Measurements from ENCODE around the gene NMNAT3. TPM values are rescaled to one million over a fixed set of nuclear protein-coding genes. Genes with fewer than 3 reads are reported as not detected.

Gene NMNAT3
- total RNA-seq, 1 donor: 1.8 TPM

DNA sequence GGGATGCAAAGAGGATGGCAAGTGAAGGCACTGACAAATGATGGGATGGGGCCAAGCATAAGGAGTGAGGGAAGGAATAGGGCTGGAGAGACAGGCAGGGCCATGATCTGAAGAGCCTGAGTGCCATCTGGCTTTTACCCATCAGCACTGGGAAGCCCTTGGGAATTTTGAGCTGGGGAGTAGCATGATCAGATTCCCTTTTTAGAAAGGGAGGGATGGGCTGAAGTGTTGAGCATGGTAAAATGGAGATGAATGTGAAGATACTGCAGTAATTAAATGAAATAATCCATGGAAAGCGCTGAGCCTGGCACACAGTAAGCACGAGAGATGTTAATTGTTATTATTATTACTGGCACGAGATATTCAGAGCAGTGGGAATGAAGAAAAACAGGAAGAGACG is 148.1 kb downstream of the NMNAT3 start:
- no peak for DNase-seq (ENCODE audit: low read depth)
- TF ChIP-seq, protein P1, sequence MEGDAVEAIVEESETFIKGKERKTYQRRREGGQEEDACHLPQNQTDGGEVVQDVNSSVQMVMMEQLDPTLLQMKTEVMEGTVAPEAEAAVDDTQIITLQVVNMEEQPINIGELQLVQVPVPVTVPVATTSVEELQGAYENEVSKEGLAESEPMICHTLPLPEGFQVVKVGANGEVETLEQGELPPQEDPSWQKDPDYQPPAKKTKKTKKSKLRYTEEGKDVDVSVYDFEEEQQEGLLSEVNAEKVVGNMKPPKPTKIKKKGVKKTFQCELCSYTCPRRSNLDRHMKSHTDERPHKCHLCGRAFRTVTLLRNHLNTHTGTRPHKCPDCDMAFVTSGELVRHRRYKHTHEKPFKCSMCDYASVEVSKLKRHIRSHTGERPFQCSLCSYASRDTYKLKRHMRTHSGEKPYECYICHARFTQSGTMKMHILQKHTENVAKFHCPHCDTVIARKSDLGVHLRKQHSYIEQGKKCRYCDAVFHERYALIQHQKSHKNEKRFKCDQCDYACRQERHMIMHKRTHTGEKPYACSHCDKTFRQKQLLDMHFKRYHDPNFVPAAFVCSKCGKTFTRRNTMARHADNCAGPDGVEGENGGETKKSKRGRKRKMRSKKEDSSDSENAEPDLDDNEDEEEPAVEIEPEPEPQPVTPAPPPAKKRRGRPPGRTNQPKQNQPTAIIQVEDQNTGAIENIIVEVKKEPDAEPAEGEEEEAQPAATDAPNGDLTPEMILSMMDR (IDR thresholded peaks at IDR 0.05; ENCODE audit: insufficient read depth, low read length): no peak
- no peak overlapping the region for H3K4me3 ChIP-seq (ENCODE audit: low read depth, low read length)

DNA sequence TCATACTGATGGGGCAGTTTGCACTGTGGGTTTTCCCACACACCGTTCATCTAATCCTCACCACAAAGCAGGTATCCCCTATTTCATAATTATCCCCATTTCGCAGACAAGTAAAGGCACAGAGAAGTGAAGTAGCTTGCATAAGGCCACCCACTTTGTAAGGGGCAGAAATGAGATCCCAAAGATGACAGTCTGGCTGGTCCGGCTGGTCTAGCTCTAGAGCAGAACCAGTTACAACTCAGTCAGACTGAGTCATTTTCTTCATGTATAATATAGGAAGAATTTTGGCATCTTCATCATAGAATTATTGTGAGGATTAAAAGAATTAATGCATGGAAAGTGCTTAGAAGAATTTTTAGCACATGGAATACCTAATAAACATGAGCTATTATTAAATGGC is 148.8 kb downstream of the NMNAT3 start:
- DNase-seq (ENCODE audit: low read depth): no peak
- H3K4me3 ChIP-seq (ENCODE audit: low read depth, low read length): no peak overlapping the region
- TF ChIP-seq, protein P1 (IDR thresholded peaks at IDR 0.05; ENCODE audit: insufficient read depth, low read length): no peak

DNA sequence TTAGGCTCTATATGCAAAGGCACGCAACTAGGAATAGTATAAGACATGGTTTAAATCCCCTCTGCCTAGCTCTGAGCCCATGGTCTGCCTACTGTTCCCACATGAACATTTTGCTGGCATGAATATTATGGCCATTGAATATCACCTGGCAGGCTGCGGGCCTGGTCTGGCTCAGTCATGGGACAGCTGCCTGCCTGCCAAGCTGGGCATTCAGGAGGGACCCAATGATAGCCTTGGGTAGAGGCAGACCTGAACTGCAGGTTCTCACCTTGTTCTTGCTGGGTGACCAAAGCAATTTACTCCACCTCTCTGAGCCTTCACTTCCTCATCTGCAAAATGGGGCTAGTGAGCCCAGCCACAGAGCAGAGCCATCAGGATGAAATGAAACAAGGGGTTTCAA is 149.5 kb downstream of the NMNAT3 start:
- no peak for DNase-seq (ENCODE audit: low read depth)
- TF ChIP-seq, protein P1 (IDR thresholded peaks at IDR 0.05; ENCODE audit: insufficient read depth, low read length): no peak
- no peak overlapping the region for H3K4me3 ChIP-seq (ENCODE audit: low read depth, low read length)

DNA sequence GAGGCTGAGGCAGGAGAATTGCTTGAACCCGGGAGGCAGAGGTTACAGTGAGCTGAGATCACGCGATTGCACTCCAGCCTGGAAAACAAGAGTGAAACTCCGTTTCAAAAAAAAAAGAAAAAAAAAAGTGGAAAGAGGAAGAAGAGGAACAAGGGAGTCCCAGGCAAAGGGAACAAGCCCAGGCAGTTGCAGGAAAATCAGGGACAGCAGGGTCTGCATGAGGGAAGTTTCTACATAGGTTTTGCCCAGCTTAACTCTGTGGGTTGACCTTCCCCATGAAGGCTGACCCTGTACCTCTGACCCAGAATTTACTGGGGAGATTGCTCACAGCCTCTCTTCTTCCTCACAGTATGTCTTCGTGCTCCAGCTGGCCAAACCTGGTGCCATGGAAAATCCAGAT is 150.5 kb downstream of the NMNAT3 start:
- no peak overlapping the region for H3K4me3 ChIP-seq (ENCODE audit: low read depth, low read length)
- TF ChIP-seq, protein P1 (IDR thresholded peaks at IDR 0.05; ENCODE audit: insufficient read depth, low read length): no peak
- DNase-seq (ENCODE audit: low read depth): no peak

DNA sequence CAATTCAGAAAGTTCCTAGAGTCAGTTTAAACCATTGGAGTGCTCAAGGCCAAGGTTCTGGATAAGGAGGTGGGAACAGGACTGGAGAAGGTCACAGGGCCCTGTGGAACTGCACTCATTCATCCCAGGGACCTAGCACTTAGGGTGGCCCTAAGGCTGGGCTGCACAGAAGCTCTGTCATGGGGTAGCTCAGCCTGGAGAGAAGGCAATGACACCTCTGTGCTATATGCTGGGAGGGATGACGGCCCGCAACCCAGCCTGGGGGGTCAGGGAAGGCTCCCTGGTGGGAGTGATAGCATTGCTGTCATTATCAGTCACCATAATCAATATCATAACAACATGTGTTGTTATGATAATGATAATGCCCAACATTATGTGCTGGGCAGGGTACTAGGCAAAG is 151.6 kb downstream of the NMNAT3 start:
- DNase-seq (ENCODE audit: low read depth): no peak
- H3K4me3 ChIP-seq (ENCODE audit: low read depth, low read length): no peak overlapping the region
- TF ChIP-seq, protein P1 (IDR thresholded peaks at IDR 0.05; ENCODE audit: insufficient read depth, low read length): no peak

DNA sequence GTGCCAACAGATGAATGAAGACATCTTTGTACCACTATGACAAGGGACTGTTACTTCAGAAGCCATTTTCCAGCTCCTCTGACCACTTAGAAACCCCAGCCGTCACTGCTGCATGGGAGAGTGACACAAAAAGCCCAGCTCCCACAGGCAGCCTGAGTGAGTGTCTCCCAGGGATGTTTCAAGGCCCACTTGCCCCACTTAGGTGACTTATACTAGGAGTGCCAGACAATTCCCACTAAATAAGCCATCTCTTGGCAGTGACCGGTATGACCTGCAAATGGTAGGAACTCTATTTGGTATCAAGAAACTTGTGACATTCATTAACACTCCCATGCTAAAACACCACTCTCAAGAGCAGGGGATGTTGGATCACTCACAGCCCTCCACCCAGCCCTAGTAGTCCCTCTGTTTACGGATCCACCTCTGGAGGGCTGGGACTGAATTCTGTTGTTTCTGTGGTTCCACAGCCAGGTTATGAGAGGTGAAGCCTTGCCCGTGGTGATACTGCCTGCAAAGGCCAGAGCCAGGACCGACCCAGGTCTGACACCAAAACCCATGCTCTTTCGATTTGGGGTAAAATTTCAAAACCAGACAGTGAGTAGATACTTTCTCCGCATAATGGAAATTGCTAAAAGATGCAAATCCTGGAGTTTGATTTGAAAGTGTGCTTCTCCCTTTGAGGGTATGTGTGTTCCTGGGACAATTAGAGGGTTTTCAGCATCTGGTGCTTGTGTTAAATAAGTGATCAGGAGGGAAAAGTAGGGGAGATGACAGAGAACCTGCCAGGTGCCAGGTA is 152.7 kb downstream of the NMNAT3 start:
- H3K4me3 ChIP-seq (ENCODE audit: low read depth, low read length): no peak overlapping the region
- TF ChIP-seq, protein P1 (IDR thresholded peaks at IDR 0.05; ENCODE audit: insufficient read depth, low read length): no peak
- no peak for DNase-seq (ENCODE audit: low read depth)

DNA sequence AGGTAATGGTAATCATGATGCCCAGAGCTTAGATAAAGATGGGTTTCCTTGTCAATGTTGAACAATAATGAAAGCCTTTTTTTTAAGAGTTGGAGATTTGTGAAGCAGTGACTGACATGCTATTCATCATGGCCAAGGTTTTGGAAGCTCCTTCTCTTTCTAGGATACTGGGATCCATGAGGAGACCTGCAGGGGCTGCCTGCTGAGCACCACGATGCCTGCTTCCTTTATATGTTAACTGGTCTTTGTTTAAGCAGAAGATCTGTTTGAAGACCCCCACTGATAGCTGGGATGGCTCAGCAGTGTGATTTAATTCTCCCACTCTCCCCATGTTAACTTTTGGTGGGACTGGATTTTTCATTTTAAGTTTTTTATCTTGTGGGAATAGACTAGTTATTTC is 154.1 kb downstream of the NMNAT3 start:
- no peak for DNase-seq (ENCODE audit: low read depth)
- H3K4me3 ChIP-seq (ENCODE audit: low read depth, low read length): no peak overlapping the region
- TF ChIP-seq, protein P1 (IDR thresholded peaks at IDR 0.05; ENCODE audit: insufficient read depth, low read length): no peak

Measured in fibroblast of the aortic adventitia (primary cell).